Renal cortical epithelial cell (primary cell): ENCODE measurements around the gene DGKQ. TPM values are rescaled to one million over a fixed set of nuclear protein-coding genes. Genes with fewer than 3 reads are reported as not detected.

Experiments used
- total RNA-seq: library from RNA; depleted of rRNA; stranded (reverse); fragments of >200 nt; gene quantifications from 2 replicates; pipeline ENCODE4 v1.2.3, GENCODE V29; 2014

The DGKQ gene
- total RNA-seq, 1 donor from 2014 or later, result 21.8 TPM

Other genes with a start within 250 kb of the DGKQ start
- gene CPLX1, start 147.4 kb downstream of the DGKQ start, total RNA-seq, result under 0.01 and 0.15 TPM in 2 replicates
- gene GAK, start 41.3 kb downstream of the DGKQ start, total RNA-seq, result 77.4 and 78.6 TPM in 2 replicates
- 2.3 and 12.1 TPM in 2 replicates for gene TMEM175, start 41.1 kb downstream of the DGKQ start, total RNA-seq
- 3.3 and 21.0 TPM in 2 replicates for gene IDUA, start 13.5 kb upstream of the DGKQ start, total RNA-seq
- gene SLC26A1, start 19.8 kb upstream of the DGKQ start, total RNA-seq, result 1.4 and 3.1 TPM in 2 replicates
- 14.1 and 48.5 TPM in 2 replicates for gene FGFRL1, start 38.1 kb upstream of the DGKQ start, total RNA-seq
- 0.52 and 8.8 TPM in 2 replicates for gene RNF212, start 140.0 kb upstream of the DGKQ start, total RNA-seq
- 6.6 and 141 TPM in 2 replicates for gene SPON2, start 199.0 kb upstream of the DGKQ start, total RNA-seq